ENCODE results near the gene CHTOP.

The CHTOP gene

GRCh38 chr1:153687346-153688125 is 53.7 kb downstream of the CHTOP start:
- DNase-seq (ENCODE audit: low spot score): no peak

GRCh38 chr1:153688276-153688675 is 54.4 kb downstream of the CHTOP start:
- no peak for DNase-seq (ENCODE audit: low spot score)

GRCh38 chr1:153688736-153689328 is 55.0 kb downstream of the CHTOP start:
- no peak for DNase-seq (ENCODE audit: low spot score)

GRCh38 chr1:153693466-153693865 is 59.6 kb downstream of the CHTOP start:
- no peak for DNase-seq (ENCODE audit: low spot score)
